GM18870 (cell line): ENCODE results near the gene MCF2L2.
"Not testable (repeated sequence)": the region's sequence is repeated elsewhere in the genome, so short reads cannot be mapped to it uniquely, and the experiment has no call there.

Source experiments
- ATAC-seq: cut with Tn5 transposase; IDR thresholded peaks from one replicate; pipeline ENCODE4 v1.9.1; 2021; ENCODE audit warnings: moderate library complexity; ENCODE audit not compliant: unreplicated experiment

MCF2L2 gene

GRCh38 chr3:183182073-183182472 lies 246.3 kb downstream of the MCF2L2 start:
- no peak for ATAC-seq

- no peak for ATAC-seq
Measured at GRCh38 chr3:183181606-183182005, 246.8 kb downstream of the MCF2L2 start.

- ATAC-seq, result no peak
Measured at GRCh38 chr3:183180784-183181295, 247.6 kb downstream of the MCF2L2 start.

GRCh38 chr3:183180110-183180783 lies 248.2 kb downstream of the MCF2L2 start:
- ATAC-seq, result no peak

GRCh38 chr3:183179550-183179908 lies 248.9 kb downstream of the MCF2L2 start:
- not testable (repeated sequence) for ATAC-seq

GRCh38 chr3:183178833-183179549 lies 249.4 kb downstream of the MCF2L2 start:
- no peak for ATAC-seq

- no peak for ATAC-seq
Measured at GRCh38 chr3:183178512-183178832, 249.9 kb downstream of the MCF2L2 start.

- no peak for ATAC-seq
Measured at GRCh38 chr3:183172051-183172639, 256.3 kb downstream of the MCF2L2 start.

- ATAC-seq, result not testable (repeated sequence)
Measured at GRCh38 chr3:183167975-183168374, 260.4 kb downstream of the MCF2L2 start.

- no peak for ATAC-seq
Measured at GRCh38 chr3:183163563-183163962, 264.9 kb downstream of the MCF2L2 start.

- peak; percentile 82 for ATAC-seq
Measured at GRCh38 chr3:183161552-183162336, 266.7 kb downstream of the MCF2L2 start.

GRCh38 chr3:183160616-183161015 lies 267.8 kb downstream of the MCF2L2 start:
- no peak for ATAC-seq

GRCh38 chr3:183159333-183159732 lies 269.1 kb downstream of the MCF2L2 start:
- no peak for ATAC-seq

- peak; percentile 77 for ATAC-seq
Measured at GRCh38 chr3:183158551-183159006, 269.8 kb downstream of the MCF2L2 start.

GRCh38 chr3:183158113-183158512 lies 270.3 kb downstream of the MCF2L2 start:
- peak; percentile 14 for ATAC-seq

GRCh38 chr3:183156266-183156665 lies 272.2 kb downstream of the MCF2L2 start:
- ATAC-seq, result no peak

GRCh38 chr3:183155499-183155898 lies 272.9 kb downstream of the MCF2L2 start:
- no peak for ATAC-seq

GRCh38 chr3:183153210-183153950 lies 275.0 kb downstream of the MCF2L2 start:
- no peak for ATAC-seq

GRCh38 chr3:183151821-183152351 lies 276.5 kb downstream of the MCF2L2 start:
- ATAC-seq, result no peak

GRCh38 chr3:183151086-183151485 lies 277.3 kb downstream of the MCF2L2 start:
- no peak for ATAC-seq
